HCT116 (cell line): Measurements from ENCODE around the gene NKAIN4. TPM values are rescaled to one million over a fixed set of nuclear protein-coding genes. Genes with fewer than 3 reads are reported as not detected.

ENCODE experiments used
- ATAC-seq: fragments of 200-7000 bp; cut with Tn5 transposase; 2 replicates; pipeline ENCODE4 v1.9.1; 2020; ENCODE audit warnings: mild to moderate bottlenecking, moderate library complexity
- BruUV-seq: library from RNA; stranded (reverse); fragments of 400-500 nt; replicated peaks from 2 replicates; lab custom pipeline; 2021; lab: Mats Ljungman, UMichigan
- CTCF ChIA-PET: fragments of 300-600 bp; sonication (Branson Sonifier 250); formaldehyde crosslinking; loops from one replicate; lab custom pipeline; 2021; ENCODE audit warnings: antibody characterized with exemption; lab: Charles Lee
- POLR2A ChIA-PET: fragments of 300-600, 350-600 bp; sonication (Branson Sonifier 250); formaldehyde crosslinking; loops from one replicate; lab custom pipeline; 2021; ENCODE audit warnings: antibody characterized with exemption; lab: Charles Lee
- RAD21 ChIA-PET, 2 experiments: fragments of 300-600 bp; sonication (Branson Sonifier 250); formaldehyde crosslinking; loops; one replicate each; lab custom pipeline; 2023; ENCODE audit warnings: low total read pairs in 2 of 2; ENCODE audit not compliant: uncharacterized antibody in 2 of 2, unreplicated experiment in 2 of 2, low non-redundant PET in 1 of 2; lab: Charles Lee
- DNase-seq: peaks from one replicate; pipeline ENCODE4 v3.0.0-alpha.2; 2010; ENCODE audit warnings: low read depth, low spot score
- H2AFZ ChIP-seq: fragments of 200-600 bp; shearing (Covaris generic), sonication (generic); 2 replicates; pipeline ENCODE4 v1.6.1; 2017; ENCODE audit warnings: low read depth, mixed run types, mixed read lengths, antibody characterized with exemption, low read length; ENCODE audit not compliant: poor library complexity, severe bottlenecking
- H3K27ac ChIP-seq: 2 replicates; pipeline ENCODE4 v1.5.1; 2012; ENCODE audit warnings: low read depth, low read length
- H3K27me3 ChIP-seq: fragments of 200-600 bp; sonication (generic); 2 replicates; pipeline ENCODE4 v1.6.1; 2016; ENCODE audit warnings: mixed run types, low read length, mixed read lengths; ENCODE audit not compliant: insufficient read depth
- H3K36me3 ChIP-seq, 2 experiments: fragments of 200-500 bp in 1 of 2; fragments of 200-600 bp in 1 of 2; sonication (Bioruptor generic) in 1 of 2; sonication (generic) in 1 of 2; 2 replicates each; pipeline versions ENCODE4 v1.5.1 to v1.6.1; 2014 to 2016; ENCODE audit warnings: low read length in 2 of 2, inconsistent platforms in 1 of 2, mixed read lengths in 1 of 2, mixed run types in 1 of 2; ENCODE audit not compliant: insufficient read depth in 2 of 2, control insufficient read depth in 1 of 2
- H3K4me1 ChIP-seq, 2 experiments: fragments of 200-600 bp in 1 of 2; sonication (generic) in 1 of 2; 2 replicates each; pipeline versions ENCODE4 v1.5.1 to v1.6.1; 2012 to 2017; ENCODE audit warnings: low read length in 2 of 2, inconsistent platforms in 1 of 2, mild to moderate bottlenecking in 1 of 2, mixed read lengths in 1 of 2, mixed run types in 1 of 2, moderate library complexity in 1 of 2; ENCODE audit not compliant: insufficient read depth in 2 of 2, control insufficient read depth in 1 of 2
- H3K4me2 ChIP-seq: fragments of 200-600 bp; sonication (generic); 2 replicates; pipeline ENCODE4 v1.6.1; 2017; ENCODE audit warnings: mixed run types, low read length, mixed read lengths
- H3K4me3 ChIP-seq, 2 experiments: fragments of 200-600 bp in 1 of 2; sonication (generic) in 1 of 2; replicated peaks in 1 of 2; 2 replicates each; pipeline ENCODE4 v1.5.1; 2011 to 2016; ENCODE audit warnings: low read length in 2 of 2, control low read depth in 1 of 2, low read depth in 1 of 2, mild to moderate bottlenecking in 1 of 2, mixed read lengths in 1 of 2, mixed run types in 1 of 2
- H3K79me2 ChIP-seq: fragments of 200-600 bp; sonication (generic); 2 replicates; pipeline ENCODE4 v1.6.1; 2017; ENCODE audit warnings: mild to moderate bottlenecking, mixed run types, low read length, moderate library complexity, mixed read lengths; ENCODE audit not compliant: insufficient read depth
- H3K9ac ChIP-seq: fragments of 200-600 bp; sonication (generic); 2 replicates; pipeline ENCODE4 v1.6.1; 2016; ENCODE audit warnings: low read length, mixed read lengths
- H3K9me2 ChIP-seq: fragments of 200-600 bp; sonication (generic), shearing (Covaris generic); 2 replicates; pipeline ENCODE4 v1.6.1; 2017; ENCODE audit warnings: mixed run types, mild to moderate bottlenecking, moderate library complexity; ENCODE audit not compliant: insufficient read depth
- H3K9me3 ChIP-seq, 2 experiments: fragments of 200-500 bp in 1 of 2; fragments of 200-600 bp in 1 of 2; sonication (Bioruptor generic) in 1 of 2; sonication (generic) in 1 of 2; 2 replicates each; pipeline ENCODE4 v1.6.1; 2014 to 2017; ENCODE audit warnings: low read length in 2 of 2, mixed read lengths in 2 of 2, inconsistent platforms in 1 of 2, low read depth in 1 of 2, mild to moderate bottlenecking in 1 of 2, mixed run types in 1 of 2, moderate library complexity in 1 of 2; ENCODE audit not compliant: control insufficient read depth in 1 of 2, insufficient read depth in 1 of 2
- H4K20me1 ChIP-seq: fragments of 200-600 bp; sonication (generic), shearing (Covaris generic); 2 replicates; pipeline ENCODE4 v1.6.1; 2017; ENCODE audit warnings: mixed run types, mild to moderate bottlenecking, moderate library complexity; ENCODE audit not compliant: insufficient read depth
- CEBPB ChIP-seq: IDR thresholded peaks from 2 replicates; pipeline ENCODE4 v1.6.1; 2012; ENCODE audit warnings: low read depth
- CTCF ChIP-seq, 3 experiments: fragments of 200-600 bp in 1 of 3; sonication (generic) in 1 of 3; IDR thresholded peaks in 2 of 3; conservative IDR thresholded peaks in 1 of 3; 2 replicates each; pipeline ENCODE4 v1.5.1; 2012 to 2017; ENCODE audit warnings: low read depth in 2 of 3, low read length in 2 of 3, antibody characterized with exemption in 1 of 3, borderline replicate concordance in 1 of 3, control low read depth in 1 of 3, mild to moderate bottlenecking in 1 of 3, mixed read lengths in 1 of 3, mixed run types in 1 of 3, moderate library complexity in 1 of 3; ENCODE audit not compliant: insufficient read depth in 1 of 3
- ELF1 ChIP-seq: IDR thresholded peaks from 2 replicates; pipeline ENCODE4 v1.6.1; 2012; ENCODE audit warnings: low read depth, borderline replicate concordance
- EZH2 ChIP-seq: fragments of 200-600 bp; sonication (generic); IDR thresholded peaks from 2 replicates; pipeline ENCODE4 v1.6.1; 2017; ENCODE audit warnings: antibody characterized with exemption, mixed run types
- EZH2phosphoT487 ChIP-seq: fragments of 200-600 bp; IDR thresholded peaks from 2 replicates; pipeline ENCODE4 v1.6.1; 2018; ENCODE audit warnings: antibody characterized with exemption, borderline replicate concordance
- JUND ChIP-seq: IDR thresholded peaks from 2 replicates; pipeline ENCODE4 v1.6.1; 2012
- POLR2A ChIP-seq: IDR thresholded peaks from 2 replicates; pipeline ENCODE4 v1.7.0; 2011; ENCODE audit warnings: borderline replicate concordance; ENCODE audit not compliant: insufficient read depth, insufficient read length; ENCODE audit errors: extremely low read depth
- POLR2AphosphoS5 ChIP-seq: IDR thresholded peaks from 2 replicates; pipeline ENCODE4 v1.6.1; 2011; ENCODE audit warnings: mild to moderate bottlenecking, low read depth, low read length, moderate library complexity
- SIN3A ChIP-seq: IDR thresholded peaks from 2 replicates; pipeline ENCODE4 v1.6.1; 2012; ENCODE audit warnings: low read depth
- SP1 ChIP-seq: IDR thresholded peaks from 2 replicates; pipeline ENCODE4 v1.6.1; 2012; ENCODE audit warnings: low read depth
- SRF ChIP-seq: IDR thresholded peaks from 2 replicates; pipeline ENCODE4 v1.6.1; 2012; ENCODE audit warnings: low read depth
- YY1 ChIP-seq: IDR thresholded peaks from 2 replicates; pipeline ENCODE4 v1.6.1; 2011; ENCODE audit warnings: low read length, low read depth, moderate library complexity, mild to moderate bottlenecking; ENCODE audit not compliant: insufficient replicate concordance; ENCODE audit errors: extremely low read depth
- ZFX ChIP-seq: fragments of 450-650 bp; IDR thresholded peaks from 2 replicates; pipeline ENCODE4 v1.6.1; 2017
- ZNF274 ChIP-seq: fragments of 200-500 bp; sonication (Bioruptor generic); IDR thresholded peaks from 2 replicates; pipeline ENCODE4 v1.6.1; 2014; ENCODE audit warnings: mild to moderate bottlenecking, low read depth, low read length, inconsistent platforms
- intact Hi-C: fragments of 100-400 bp; cut with micrococcal nuclease; formaldehyde crosslinking; loops from 2 replicates; pipeline ENCODE4 v1.10.0; 2022
- total RNA-seq: library from RNA; stranded (reverse); gene quantifications from one replicate; pipeline ENCODE4 v1.2.1, GENCODE V29; 2021; ENCODE audit not compliant: unreplicated experiment
- TF ChIP-seq, protein P1 (sequence below): IDR thresholded peaks from 2 replicates; pipeline ENCODE4 v1.6.1; 2012
- TF ChIP-seq, protein P2 (sequence below): IDR thresholded peaks from 2 replicates; pipeline ENCODE4 v1.6.1; 2011; ENCODE audit warnings: mild to moderate bottlenecking, low read length, moderate library complexity; ENCODE audit not compliant: insufficient replicate concordance; ENCODE audit errors: extremely low read depth
- TF ChIP-seq, protein P3 (sequence below): IDR thresholded peaks from 2 replicates; pipeline ENCODE4 v1.6.1; 2012; ENCODE audit warnings: low read depth

NKAIN4 gene
- total RNA-seq, 1 experiment from 2014 or later = not detected

GRCh38 chr20:63286781-63287696 is 32.8 kb upstream of the NKAIN4 start:
- H4K20me1 ChIP-seq = no peaks in the 10 kb centered on the region
- POLR2A ChIA-PET = no interaction called here
- intact Hi-C loops = no loop called here

More at GRCh38 chr20:63286781-63287696, 32.8 kb upstream of the NKAIN4 start:
- Histone ChIP-seq H3K79me2 (no peaks in the 10 kb centered on the region), H3K4me2 (no peak overlapping the region), H3K27ac (no peak overlapping the region), H3K9me3 (no peaks in the 10 kb centered on the region), H3K4me1 (peaks cover 4 to 14% of the 10 kb centered on the region in 2 experiments; a peak in 3 of 4 replicates), H3K9ac (no peak overlapping the region), H3K36me3 (peaks cover 0 to 9% of the 10 kb centered on the region in 2 experiments; a peak in 1 of 4 replicates), H3K9me2 (no peaks in the 10 kb centered on the region), H3K27me3 (no peaks in the 10 kb centered on the region), H3K4me3 (no peak overlapping the region), H2AFZ (no peak overlapping the region)
- TF ChIP-seq SP1 (no peak), EZH2 (no peak), ZNF274 (no peak), SRF (no peak), ZFX (no peak), JUND (no peak), EZH2phosphoT487 (no peak), CEBPB (no peak), YY1 (no peak), ELF1 (no peak), CTCF (IDR thresholded peaks at IDR 0.05 in 2 of 3, conservative IDR thresholded peaks at IDR 0.05 in 1 of 3; ENCODE audit: borderline replicate concordance in 1 of 3, insufficient read depth in 1 of 3, low read depth in 2 of 3, low read length in 2 of 3) (no peak), POLR2A (no peak), SIN3A (no peak), POLR2AphosphoS5 (no peak)
- TF ChIP-seq, protein P1, sequence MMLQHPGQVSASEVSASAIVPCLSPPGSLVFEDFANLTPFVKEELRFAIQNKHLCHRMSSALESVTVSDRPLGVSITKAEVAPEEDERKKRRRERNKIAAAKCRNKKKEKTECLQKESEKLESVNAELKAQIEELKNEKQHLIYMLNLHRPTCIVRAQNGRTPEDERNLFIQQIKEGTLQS = no peak
- TF ChIP-seq, protein P2, sequence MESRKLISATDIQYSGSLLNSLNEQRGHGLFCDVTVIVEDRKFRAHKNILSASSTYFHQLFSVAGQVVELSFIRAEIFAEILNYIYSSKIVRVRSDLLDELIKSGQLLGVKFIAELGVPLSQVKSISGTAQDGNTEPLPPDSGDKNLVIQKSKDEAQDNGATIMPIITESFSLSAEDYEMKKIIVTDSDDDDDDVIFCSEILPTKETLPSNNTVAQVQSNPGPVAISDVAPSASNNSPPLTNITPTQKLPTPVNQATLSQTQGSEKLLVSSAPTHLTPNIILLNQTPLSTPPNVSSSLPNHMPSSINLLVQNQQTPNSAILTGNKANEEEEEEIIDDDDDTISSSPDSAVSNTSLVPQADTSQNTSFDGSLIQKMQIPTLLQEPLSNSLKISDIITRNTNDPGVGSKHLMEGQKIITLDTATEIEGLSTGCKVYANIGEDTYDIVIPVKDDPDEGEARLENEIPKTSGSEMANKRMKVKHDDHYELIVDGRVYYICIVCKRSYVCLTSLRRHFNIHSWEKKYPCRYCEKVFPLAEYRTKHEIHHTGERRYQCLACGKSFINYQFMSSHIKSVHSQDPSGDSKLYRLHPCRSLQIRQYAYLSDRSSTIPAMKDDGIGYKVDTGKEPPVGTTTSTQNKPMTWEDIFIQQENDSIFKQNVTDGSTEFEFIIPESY = no peak
- TF ChIP-seq, protein P3, sequence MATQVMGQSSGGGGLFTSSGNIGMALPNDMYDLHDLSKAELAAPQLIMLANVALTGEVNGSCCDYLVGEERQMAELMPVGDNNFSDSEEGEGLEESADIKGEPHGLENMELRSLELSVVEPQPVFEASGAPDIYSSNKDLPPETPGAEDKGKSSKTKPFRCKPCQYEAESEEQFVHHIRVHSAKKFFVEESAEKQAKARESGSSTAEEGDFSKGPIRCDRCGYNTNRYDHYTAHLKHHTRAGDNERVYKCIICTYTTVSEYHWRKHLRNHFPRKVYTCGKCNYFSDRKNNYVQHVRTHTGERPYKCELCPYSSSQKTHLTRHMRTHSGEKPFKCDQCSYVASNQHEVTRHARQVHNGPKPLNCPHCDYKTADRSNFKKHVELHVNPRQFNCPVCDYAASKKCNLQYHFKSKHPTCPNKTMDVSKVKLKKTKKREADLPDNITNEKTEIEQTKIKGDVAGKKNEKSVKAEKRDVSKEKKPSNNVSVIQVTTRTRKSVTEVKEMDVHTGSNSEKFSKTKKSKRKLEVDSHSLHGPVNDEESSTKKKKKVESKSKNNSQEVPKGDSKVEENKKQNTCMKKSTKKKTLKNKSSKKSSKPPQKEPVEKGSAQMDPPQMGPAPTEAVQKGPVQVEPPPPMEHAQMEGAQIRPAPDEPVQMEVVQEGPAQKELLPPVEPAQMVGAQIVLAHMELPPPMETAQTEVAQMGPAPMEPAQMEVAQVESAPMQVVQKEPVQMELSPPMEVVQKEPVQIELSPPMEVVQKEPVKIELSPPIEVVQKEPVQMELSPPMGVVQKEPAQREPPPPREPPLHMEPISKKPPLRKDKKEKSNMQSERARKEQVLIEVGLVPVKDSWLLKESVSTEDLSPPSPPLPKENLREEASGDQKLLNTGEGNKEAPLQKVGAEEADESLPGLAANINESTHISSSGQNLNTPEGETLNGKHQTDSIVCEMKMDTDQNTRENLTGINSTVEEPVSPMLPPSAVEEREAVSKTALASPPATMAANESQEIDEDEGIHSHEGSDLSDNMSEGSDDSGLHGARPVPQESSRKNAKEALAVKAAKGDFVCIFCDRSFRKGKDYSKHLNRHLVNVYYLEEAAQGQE = no peak
- ChIA-PET RAD21 (interaction anchor here in 1 of 2 experiments (0.7 kb wide), 1 partner anchor 64 kb away, joined by 4 read pairs; no protein-coding TSS in a partner anchor), CTCF (interaction anchor here (1.4 kb wide), 1 partner anchor 63 kb away, joined by 3 read pairs; no protein-coding TSS in a partner anchor)
- BruUV-seq = no TSS peak
- ATAC-seq (no peak), DNase-seq (no peak)
